KMS-11 (cell line): ENCODE results near the gene SLC29A4.
"Not testable (repeated sequence)": the region's sequence is repeated elsewhere in the genome, so short reads cannot be mapped to it uniquely, and the experiment has no call there.

Experiments
- H2AFZ ChIP-seq: fragments of 200-600 bp; sonication (generic); 2 replicates; pipeline ENCODE4 v1.6.1; 2016; ENCODE audit warnings: antibody characterized with exemption, mixed run types, low read depth
- H3K27ac ChIP-seq: fragments of 200-600 bp; sonication (generic); 2 replicates; pipeline ENCODE4 v1.6.1; 2016; ENCODE audit warnings: mild to moderate bottlenecking, mixed run types
- H3K27me3 ChIP-seq: fragments of 200-600 bp; sonication (generic); 2 replicates; pipeline ENCODE4 v1.6.1; 2017; ENCODE audit warnings: mild to moderate bottlenecking, low read depth, mixed run types, moderate library complexity; ENCODE audit not compliant: insufficient read depth
- H3K36me3 ChIP-seq: fragments of 200-600 bp; sonication (generic); 2 replicates; pipeline ENCODE4 v1.6.1; 2017; ENCODE audit warnings: mild to moderate bottlenecking, mixed run types; ENCODE audit not compliant: insufficient read depth
- H3K4me1 ChIP-seq: fragments of 200-600 bp; sonication (generic); 2 replicates; pipeline ENCODE4 v1.6.1; 2016; ENCODE audit warnings: mild to moderate bottlenecking, low read depth, mixed run types; ENCODE audit not compliant: poor library complexity, severe bottlenecking
- H3K4me2 ChIP-seq: fragments of 200-600 bp; sonication (generic); 2 replicates; pipeline ENCODE4 v1.7.0; 2016; ENCODE audit warnings: mild to moderate bottlenecking, mixed run types
- H3K4me3 ChIP-seq: fragments of 200-600 bp; sonication (generic); IDR thresholded peaks from 2 replicates; pipeline ENCODE4 v1.6.1; 2017; ENCODE audit warnings: low read depth, low read length, mixed read lengths; ENCODE audit not compliant: insufficient read depth
- H3K79me2 ChIP-seq: fragments of 200-600 bp; sonication (generic); 2 replicates; pipeline ENCODE4 v1.6.1; 2016; ENCODE audit warnings: low read depth, mixed run types; ENCODE audit not compliant: insufficient read depth
- H3K9ac ChIP-seq: fragments of 200-600 bp; sonication (generic); 2 replicates; pipeline ENCODE4 v1.6.1; 2016; ENCODE audit warnings: mild to moderate bottlenecking, mixed run types
- H4K20me1 ChIP-seq: fragments of 200-600 bp; sonication (generic); 2 replicates; pipeline ENCODE4 v1.6.1; 2016; ENCODE audit warnings: mild to moderate bottlenecking, mixed run types; ENCODE audit not compliant: insufficient read depth
- TF ChIP-seq, protein P1 (sequence below): fragments of 200-600 bp; sonication (generic); conservative IDR thresholded peaks from 2 replicates; pipeline ENCODE4 v1.6.1; 2017; ENCODE audit warnings: low read depth, mild to moderate bottlenecking, antibody characterized with exemption, low read length, moderate library complexity, mixed read lengths

Gene SLC29A4

DNA sequence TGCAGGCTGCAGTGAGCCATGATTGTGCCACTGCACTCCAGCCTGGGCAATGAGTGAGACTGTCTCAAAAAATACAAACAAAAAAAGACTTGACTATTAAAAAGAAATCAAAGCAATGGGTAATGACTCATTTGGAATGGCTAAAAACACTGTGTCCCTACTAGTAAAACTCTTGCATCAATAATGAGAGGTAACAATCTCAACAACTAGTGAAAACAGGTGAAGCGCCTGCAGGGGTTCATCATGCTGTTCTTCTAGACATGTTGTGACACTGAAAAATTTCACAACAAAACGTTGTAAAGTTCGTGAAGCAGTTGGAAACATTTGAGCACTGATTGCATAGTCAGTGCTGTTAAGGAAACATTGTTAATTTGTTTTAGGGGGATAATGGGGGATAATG is 26.9 kb upstream of the SLC29A4 start:
- H4K20me1 ChIP-seq = no peaks in the 10 kb centered on the region
- H3K27me3 ChIP-seq = no peaks in the 10 kb centered on the region
- H3K79me2 ChIP-seq = no peaks in the 10 kb centered on the region
- no peak overlapping the region for H3K9ac ChIP-seq
- TF ChIP-seq, protein P1, sequence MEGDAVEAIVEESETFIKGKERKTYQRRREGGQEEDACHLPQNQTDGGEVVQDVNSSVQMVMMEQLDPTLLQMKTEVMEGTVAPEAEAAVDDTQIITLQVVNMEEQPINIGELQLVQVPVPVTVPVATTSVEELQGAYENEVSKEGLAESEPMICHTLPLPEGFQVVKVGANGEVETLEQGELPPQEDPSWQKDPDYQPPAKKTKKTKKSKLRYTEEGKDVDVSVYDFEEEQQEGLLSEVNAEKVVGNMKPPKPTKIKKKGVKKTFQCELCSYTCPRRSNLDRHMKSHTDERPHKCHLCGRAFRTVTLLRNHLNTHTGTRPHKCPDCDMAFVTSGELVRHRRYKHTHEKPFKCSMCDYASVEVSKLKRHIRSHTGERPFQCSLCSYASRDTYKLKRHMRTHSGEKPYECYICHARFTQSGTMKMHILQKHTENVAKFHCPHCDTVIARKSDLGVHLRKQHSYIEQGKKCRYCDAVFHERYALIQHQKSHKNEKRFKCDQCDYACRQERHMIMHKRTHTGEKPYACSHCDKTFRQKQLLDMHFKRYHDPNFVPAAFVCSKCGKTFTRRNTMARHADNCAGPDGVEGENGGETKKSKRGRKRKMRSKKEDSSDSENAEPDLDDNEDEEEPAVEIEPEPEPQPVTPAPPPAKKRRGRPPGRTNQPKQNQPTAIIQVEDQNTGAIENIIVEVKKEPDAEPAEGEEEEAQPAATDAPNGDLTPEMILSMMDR = no peak
- H3K27ac ChIP-seq = no peak overlapping the region
- no peak overlapping the region for H3K4me2 ChIP-seq
- no peaks in the 10 kb centered on the region for H3K36me3 ChIP-seq
- H2AFZ ChIP-seq = no peak overlapping the region
- H3K4me1 ChIP-seq = no peaks in the 10 kb centered on the region
- no peak overlapping the region for H3K4me3 ChIP-seq

DNA sequence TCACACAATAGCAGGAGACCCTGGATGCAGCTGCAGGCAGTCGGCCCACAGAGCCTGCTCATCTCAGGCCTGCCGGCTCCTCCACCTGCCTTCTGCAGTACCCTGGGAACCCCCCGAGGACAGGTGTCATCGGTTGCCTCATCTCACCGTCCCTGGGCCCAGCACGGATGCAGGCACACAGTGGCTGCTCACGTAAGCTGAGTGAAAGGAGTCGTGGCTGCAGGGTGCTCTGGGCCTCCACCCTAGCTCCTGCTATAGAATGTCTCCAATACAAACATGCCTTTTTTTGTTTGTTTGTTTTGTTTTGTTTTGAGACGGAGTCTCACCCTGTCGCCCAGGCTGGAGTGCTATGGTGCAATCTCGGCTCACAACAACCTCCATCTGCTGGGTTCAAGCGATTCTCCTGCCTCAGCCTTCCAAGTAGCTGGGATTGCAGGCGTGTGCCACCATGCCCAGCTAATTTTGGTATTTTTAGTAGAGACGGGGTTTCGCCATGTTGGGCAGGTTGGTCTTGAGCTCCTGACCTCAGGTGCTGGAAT is 22.1 kb upstream of the SLC29A4 start:
- H3K27me3 ChIP-seq, H3K4me2 ChIP-seq, H3K4me1 ChIP-seq, H3K9ac ChIP-seq, H3K27ac ChIP-seq, H4K20me1 ChIP-seq, H3K79me2 ChIP-seq, H3K36me3 ChIP-seq, H3K4me3 ChIP-seq, H2AFZ ChIP-seq: not testable (repeated sequence)

DNA sequence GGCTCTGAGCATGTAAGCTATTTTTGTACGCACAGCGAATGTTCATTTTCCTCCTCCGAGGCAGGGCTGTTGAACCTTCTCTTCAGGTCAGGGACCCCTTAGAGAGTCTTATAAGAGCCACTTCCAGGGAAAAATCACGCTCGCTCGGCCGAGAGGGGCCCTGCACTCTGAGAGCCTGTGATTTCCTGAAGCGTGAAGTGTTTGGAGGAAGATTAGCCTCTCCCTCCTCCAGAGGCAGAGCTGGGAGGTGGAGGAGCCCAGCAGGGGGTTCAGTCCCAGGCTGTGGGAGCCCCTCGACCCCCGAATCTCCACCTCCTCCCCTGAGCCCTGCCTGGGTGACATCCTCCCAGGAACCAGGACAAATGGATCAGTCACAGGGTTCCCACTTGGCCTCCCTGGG is 19.7 kb upstream of the SLC29A4 start:
- not testable (repeated sequence) for H3K4me3 ChIP-seq, H3K27me3 ChIP-seq, H3K27ac ChIP-seq, H3K9ac ChIP-seq, H3K36me3 ChIP-seq, H4K20me1 ChIP-seq, H3K4me1 ChIP-seq, H3K79me2 ChIP-seq, H2AFZ ChIP-seq, H3K4me2 ChIP-seq

DNA sequence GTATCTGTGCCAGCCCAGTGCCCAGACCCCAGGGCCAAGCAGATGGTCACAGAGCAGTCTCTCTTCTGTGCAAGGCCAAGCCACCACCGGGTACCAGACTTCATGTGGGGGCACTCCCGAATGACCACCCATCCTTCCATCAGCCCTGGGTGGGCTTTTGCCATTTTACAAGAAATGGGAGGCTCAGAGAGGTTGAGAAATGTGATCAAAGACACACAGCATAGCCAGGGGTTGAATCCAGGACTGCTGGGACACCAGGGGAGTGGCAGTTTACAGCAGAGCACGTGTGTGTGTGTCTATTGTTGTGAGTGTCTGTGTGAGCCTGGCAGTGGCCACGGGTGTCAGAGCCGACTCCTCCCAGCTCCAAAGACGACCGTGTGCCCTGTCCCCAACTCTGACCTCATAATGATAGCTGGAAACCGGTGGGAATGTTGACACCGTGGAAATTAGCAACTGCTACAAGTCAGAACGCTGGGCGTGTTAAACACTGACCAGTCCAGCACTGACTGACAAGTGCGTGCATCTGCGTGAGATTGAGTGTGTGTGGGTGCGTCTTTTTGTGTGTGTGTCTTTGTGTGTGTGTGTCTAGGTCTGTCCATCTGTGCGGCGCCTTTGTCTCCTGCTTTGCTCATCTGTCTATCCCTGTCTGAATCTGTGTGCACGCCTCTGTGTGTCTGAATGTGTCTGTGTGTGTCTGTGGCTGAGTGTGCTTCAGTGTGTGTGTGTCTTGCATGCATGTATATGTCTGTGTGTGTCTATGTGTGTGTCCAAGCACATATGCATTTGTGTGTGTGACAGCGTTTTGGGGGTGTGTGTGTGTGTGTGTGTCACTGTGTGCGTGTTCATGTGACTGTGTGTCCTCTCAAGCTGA is 17.2 kb upstream of the SLC29A4 start:
- Histone ChIP-seq H3K9ac (no peak overlapping the region), H3K4me2 (no peak overlapping the region), H3K79me2 (no peaks in the 10 kb centered on the region), H4K20me1 (no peaks in the 10 kb centered on the region), H3K4me1 (no peaks in the 10 kb centered on the region), H3K4me3 (no peak overlapping the region), H2AFZ (no peak overlapping the region), H3K36me3 (no peaks in the 10 kb centered on the region), H3K27ac (no peak overlapping the region), H3K27me3 (peaks cover 10% of the 10 kb centered on the region; the same call in 1 of the 2 replicates)
- TF ChIP-seq, protein P1 = no peak

DNA sequence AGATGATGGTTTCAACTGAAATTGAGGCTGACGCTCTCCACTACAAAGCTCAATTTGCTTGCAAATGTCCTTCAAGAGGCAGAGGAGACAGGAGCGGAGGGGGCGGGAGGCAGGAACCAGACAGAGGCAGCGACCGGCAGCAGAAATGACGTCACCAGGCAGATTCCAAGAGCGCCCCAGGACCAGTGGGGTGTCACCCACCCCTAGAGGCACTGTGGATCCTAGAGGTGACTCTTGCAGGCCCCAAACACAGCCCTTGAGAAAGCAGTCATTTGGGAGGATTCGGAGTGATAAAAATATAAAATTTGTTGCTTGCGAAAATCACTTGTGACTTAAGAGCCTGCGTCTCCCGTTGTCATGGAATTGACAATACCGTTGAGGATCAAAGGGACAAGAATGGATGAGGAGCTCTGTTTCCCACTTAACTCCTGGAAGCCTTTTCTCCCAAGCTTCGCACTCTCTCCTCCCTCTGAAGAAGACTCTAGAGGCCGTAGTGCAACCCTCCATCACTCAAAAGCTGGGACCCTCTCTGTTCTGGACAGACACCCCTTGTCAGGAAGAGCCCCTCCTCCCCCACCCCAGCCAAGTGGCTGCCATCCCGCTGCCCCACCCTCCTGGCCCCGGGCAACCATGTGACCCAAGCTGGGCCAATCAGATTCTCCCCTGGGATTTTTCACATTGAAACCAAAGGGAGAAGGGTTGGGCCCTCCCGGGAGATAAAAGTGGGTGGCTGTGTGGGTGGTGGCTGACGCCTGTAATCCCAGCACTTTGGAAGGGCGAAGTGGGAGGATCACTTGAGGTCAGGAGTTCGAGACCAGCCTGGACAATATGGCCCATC is 16.3 kb upstream of the SLC29A4 start:
- Histone ChIP-seq H3K4me2 (no peak overlapping the region), H3K27ac (no peak overlapping the region), H3K27me3 (peaks cover 11% of the 10 kb centered on the region; the same call in 1 of the 2 replicates), H3K36me3 (no peaks in the 10 kb centered on the region), H3K4me3 (no peak overlapping the region), H3K79me2 (no peaks in the 10 kb centered on the region), H3K9ac (no peak overlapping the region), H2AFZ (no peak overlapping the region), H4K20me1 (no peaks in the 10 kb centered on the region), H3K4me1 (no peaks in the 10 kb centered on the region)
- TF ChIP-seq, protein P1 = no peak

DNA sequence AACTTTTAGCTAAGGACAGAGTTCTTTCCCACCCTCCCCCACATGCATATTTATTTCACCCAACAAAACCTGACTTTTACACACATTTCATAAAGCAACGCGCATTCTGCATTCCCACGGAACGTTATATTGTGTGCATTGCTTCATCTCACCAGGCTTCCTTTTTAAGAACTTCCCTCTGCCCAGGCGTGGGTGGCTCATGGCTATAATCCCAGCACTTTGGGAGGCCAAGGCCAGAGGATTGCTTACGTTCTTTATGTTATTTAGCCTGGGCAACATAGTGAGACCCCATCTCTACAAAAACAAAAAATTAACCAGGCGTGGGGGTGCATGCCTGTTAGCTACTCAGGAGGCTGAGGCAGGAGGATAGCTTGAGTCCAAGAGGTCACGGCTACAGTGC is 14.9 kb upstream of the SLC29A4 start:
- H4K20me1 ChIP-seq, H3K9ac ChIP-seq, H3K36me3 ChIP-seq, H3K79me2 ChIP-seq, H3K4me3 ChIP-seq, H3K4me1 ChIP-seq, H3K27ac ChIP-seq, H3K4me2 ChIP-seq, H2AFZ ChIP-seq: not testable (repeated sequence)
- peaks cover 12% of the 10 kb centered on the region; the same call in 1 of the 2 replicates for H3K27me3 ChIP-seq

DNA sequence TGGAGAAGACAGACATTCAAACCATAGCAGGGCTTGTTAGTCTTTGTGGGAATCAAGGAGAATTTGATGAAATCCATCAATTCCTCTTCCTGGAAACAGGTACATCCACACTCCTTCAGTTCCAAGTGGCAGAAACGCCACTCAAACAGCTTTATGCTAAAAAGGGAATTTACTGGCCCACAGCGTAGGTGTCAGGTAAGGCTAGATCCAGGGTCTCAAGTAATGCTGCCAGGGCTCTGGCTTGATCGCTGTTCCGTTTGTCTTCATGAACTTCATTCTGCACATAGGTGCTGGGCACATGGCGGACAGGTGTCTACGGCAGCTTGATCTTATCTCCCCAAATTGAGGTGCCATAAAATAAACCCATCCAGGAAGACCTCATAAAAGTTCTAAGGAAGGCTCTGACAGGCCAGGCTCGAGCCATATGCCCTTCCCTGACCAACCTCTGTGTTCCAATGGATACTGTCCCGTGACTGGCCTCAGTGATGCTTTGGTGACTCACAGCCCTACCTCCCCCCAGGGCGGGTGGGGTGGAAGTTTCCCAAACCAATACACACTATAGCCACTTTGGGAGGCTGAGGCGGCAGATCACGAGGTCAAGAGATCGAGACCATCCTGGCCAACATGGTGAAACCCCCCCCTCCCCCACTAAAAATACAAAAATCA is 12.6 kb upstream of the SLC29A4 start:
- not testable (repeated sequence) for H3K9ac ChIP-seq, H3K79me2 ChIP-seq, H3K27ac ChIP-seq, H3K4me1 ChIP-seq, H3K4me3 ChIP-seq, H3K36me3 ChIP-seq, H3K4me2 ChIP-seq, H4K20me1 ChIP-seq, H2AFZ ChIP-seq
- peaks cover 12% of the 10 kb centered on the region; the same call in 1 of the 2 replicates for H3K27me3 ChIP-seq
